IMR-90 (cell line): ENCODE data around the gene COL23A1. TPM values are rescaled to one million over a fixed set of nuclear protein-coding genes. Genes with fewer than 3 reads are reported as not detected.
A peak's percentile ranks its signal among the peaks of the same experiment; 100 is the strongest.

Experiments used
- ATAC-seq: fragments of 200-7000 bp; cut with Tn5 transposase; 2 replicates; pipeline ENCODE4 v1.9.1; 2020; ENCODE audit warnings: low read depth, mild to moderate bottlenecking, moderate library complexity
- BruUV-seq: library from RNA; stranded (reverse); fragments of 400-500 nt; replicated peaks from 2 replicates; lab custom pipeline; 2021; lab: Mats Ljungman, UMichigan
- CTCF ChIA-PET: fragments of 300-600 bp; formaldehyde crosslinking; extraction: SDS; loops from one replicate; lab custom pipeline; 2021; ENCODE audit warnings: antibody characterized with exemption; lab: Yijun Ruan, JAX
- POLR2A ChIA-PET: fragments of 300-600 bp; sonication (Branson Sonifier 250); formaldehyde crosslinking; loops from one replicate; lab custom pipeline; 2022; ENCODE audit warnings: antibody characterized with exemption; ENCODE audit not compliant: unreplicated experiment; lab: Charles Lee
- DNase-seq: peaks from one replicate; pipeline ENCODE4 v3.0.0; 2013
- H2AFZ ChIP-seq: replicated peaks from 2 replicates; pipeline ENCODE3; 2013; ENCODE audit warnings: low read length, mild to moderate bottlenecking; ENCODE audit not compliant: poor library complexity
- H2AK5ac ChIP-seq: 2 replicates; pipeline ENCODE4 v1.6.1; 2013; ENCODE audit warnings: low read depth, low read length, inconsistent platforms
- H2AK9ac ChIP-seq: replicated peaks from 2 replicates; pipeline ENCODE3; 2013; ENCODE audit warnings: mild to moderate bottlenecking, low read depth, low read length, moderate library complexity; ENCODE audit not compliant: poor library complexity
- H2BK120ac ChIP-seq: 2 replicates; pipeline ENCODE4 v1.6.1; 2013; ENCODE audit warnings: low read depth, low read length, inconsistent platforms
- H2BK15ac ChIP-seq: 3 replicates; pipeline ENCODE4 v1.6.1; 2013; ENCODE audit warnings: low read depth, low read length, inconsistent platforms
- H2BK20ac ChIP-seq: 2 replicates; pipeline ENCODE4 v1.6.1; 2013; ENCODE audit warnings: low read depth, mild to moderate bottlenecking, inconsistent platforms, low read length, moderate library complexity
- H2BK5ac ChIP-seq: 2 replicates; pipeline ENCODE4 v1.6.1; 2013; ENCODE audit warnings: mild to moderate bottlenecking, low read depth, low read length, inconsistent platforms; ENCODE audit not compliant: poor library complexity, severe bottlenecking
- H3K14ac ChIP-seq: replicated peaks from 2 replicates; pipeline ENCODE4 v1.6.1; 2013; ENCODE audit warnings: low read depth, low read length, inconsistent platforms
- H3K18ac ChIP-seq: 2 replicates; pipeline ENCODE4 v1.6.1; 2013; ENCODE audit warnings: low read depth, low read length, control low read depth
- H3K23ac ChIP-seq: 2 replicates; pipeline ENCODE4 v1.6.1; 2013; ENCODE audit warnings: low read depth, low read length, inconsistent platforms
- H3K27ac ChIP-seq: 2 replicates; pipeline ENCODE4 v1.5.1; 2013; ENCODE audit warnings: mild to moderate bottlenecking, control low read depth, low read length; ENCODE audit not compliant: insufficient read depth
- H3K27me3 ChIP-seq: 2 replicates; pipeline ENCODE4 v1.6.1; 2013; ENCODE audit warnings: low read length; ENCODE audit not compliant: control insufficient read depth, insufficient read depth
- H3K36me3 ChIP-seq: 2 replicates; pipeline ENCODE4 v1.6.1; 2013; ENCODE audit warnings: low read length, mixed read lengths; ENCODE audit not compliant: control insufficient read depth, insufficient read depth
- H3K4ac ChIP-seq: 2 replicates; pipeline ENCODE4 v1.6.1; 2013; ENCODE audit warnings: low read depth, low read length, inconsistent platforms
- H3K4me1 ChIP-seq: 2 replicates; pipeline ENCODE4 v1.6.1; 2013; ENCODE audit warnings: low read length, mixed read lengths; ENCODE audit not compliant: control insufficient read depth, insufficient read depth
- H3K4me2 ChIP-seq: 2 replicates; pipeline ENCODE4 v1.6.1; 2013; ENCODE audit warnings: low read depth, mild to moderate bottlenecking, control low read depth, low read length, moderate library complexity
- H3K4me3 ChIP-seq: 2 replicates; pipeline ENCODE4 v1.5.1; 2013; ENCODE audit warnings: low read depth, mild to moderate bottlenecking, control low read depth, low read length, moderate library complexity; ENCODE audit not compliant: insufficient read depth
- H3K56ac ChIP-seq: 2 replicates; pipeline ENCODE4 v1.6.1; 2013; ENCODE audit warnings: low read length, inconsistent platforms; ENCODE audit not compliant: insufficient read depth; ENCODE audit errors: extremely low read depth
- H3K79me1 ChIP-seq, 2 experiments: 2 replicates each; pipeline ENCODE4 v1.6.1; 2013; ENCODE audit warnings: low read length in 2 of 2, inconsistent platforms in 1 of 2, low read depth in 1 of 2
- H3K9ac ChIP-seq: 2 replicates; pipeline ENCODE4 v1.6.1; 2013; ENCODE audit warnings: low read depth, low read length, control low read depth
- H3K9me1 ChIP-seq: 2 replicates; pipeline ENCODE4 v1.6.1; 2013; ENCODE audit warnings: low read length, inconsistent platforms; ENCODE audit not compliant: insufficient read depth
- H3K9me3 ChIP-seq: 2 replicates; pipeline ENCODE4 v1.6.1; 2013; ENCODE audit warnings: low read length; ENCODE audit not compliant: control insufficient read depth, insufficient read depth
- H4K20me1 ChIP-seq: 2 replicates; pipeline ENCODE4 v1.6.1; 2013; ENCODE audit warnings: low read length, inconsistent platforms; ENCODE audit not compliant: insufficient read depth
- H4K5ac ChIP-seq: 2 replicates; pipeline ENCODE4 v1.6.1; 2013; ENCODE audit warnings: mild to moderate bottlenecking, low read depth, low read length, control low read depth
- H4K8ac ChIP-seq, 2 experiments: 2 replicates each; pipeline ENCODE4 v1.6.1; 2013; ENCODE audit warnings: low read depth in 2 of 2, low read length in 2 of 2, control low read depth in 1 of 2, inconsistent platforms in 1 of 2
- H4K91ac ChIP-seq: 2 replicates; pipeline ENCODE4 v1.6.1; 2013; ENCODE audit warnings: low read depth, low read length, inconsistent platforms; ENCODE audit not compliant: insufficient read depth
- RCOR1 ChIP-seq: IDR thresholded peaks from 2 replicates; pipeline ENCODE4 v1.6.1; 2012; ENCODE audit warnings: mild to moderate bottlenecking, low read length, improper control_type of control experiment; ENCODE audit not compliant: insufficient replicate concordance
- WGBS, 2 experiments: methylation state at CpG; one replicate each; pipeline versions ENCODE4 v1.1.5 to v1.1.7; 2013; ENCODE audit warnings: missing lambda C conversion rate in 2 of 2; ENCODE audit not compliant: insufficient read length in 1 of 2; ENCODE audit errors: extremely low coverage in 2 of 2; 5-methylcytosine and 5-hydroxymethylcytosine counted together
- dilution Hi-C: fragments of 300-500 bp; cut with HindIII; formaldehyde crosslinking; loops from one replicate; pipeline ENCODE4 v1.14.3; 2018; ENCODE audit warnings: low sequenced_read_pairs; ENCODE audit not compliant: unreplicated experiment
- in situ Hi-C: fragments of 300-500 bp; cut with MboI; formaldehyde crosslinking; loops from 3 replicates; pipeline ENCODE4 v1.14.3; 2019; ENCODE audit warnings: low sequenced_read_pairs, inconsistent platforms, mixed read lengths
- intact Hi-C: fragments of 100-400 bp; cut with micrococcal nuclease; formaldehyde crosslinking; loops from 2 replicates; pipeline ENCODE4 v1.10.0; 2022
- polyA plus RNA-seq, 3 experiments: library from polyadenylated mRNA; depleted of rRNA; stranded (reverse); fragments of >200 nt; gene quantifications; 2 replicates each; pipeline ENCODE4 v1.2.3, GENCODE V29; 2012; ENCODE audit warnings: low replicate concordance in 1 of 3
- total RNA-seq: library from RNA; depleted of rRNA; stranded (reverse); fragments of >200 nt; gene quantifications from 2 replicates; pipeline ENCODE4 v1.2.3, GENCODE V29; 2012
- TF ChIP-seq, protein P1 (sequence below): conservative IDR thresholded peaks from 2 replicates; pipeline ENCODE4 v1.5.1; 2012; ENCODE audit warnings: mild to moderate bottlenecking, low read depth, low read length, improper control_type of control experiment

The COL23A1 gene
- total and polyA plus RNA-seq, 2 of the 4 experiments (the other 2 are of a cell fraction): not detected

DNA sequence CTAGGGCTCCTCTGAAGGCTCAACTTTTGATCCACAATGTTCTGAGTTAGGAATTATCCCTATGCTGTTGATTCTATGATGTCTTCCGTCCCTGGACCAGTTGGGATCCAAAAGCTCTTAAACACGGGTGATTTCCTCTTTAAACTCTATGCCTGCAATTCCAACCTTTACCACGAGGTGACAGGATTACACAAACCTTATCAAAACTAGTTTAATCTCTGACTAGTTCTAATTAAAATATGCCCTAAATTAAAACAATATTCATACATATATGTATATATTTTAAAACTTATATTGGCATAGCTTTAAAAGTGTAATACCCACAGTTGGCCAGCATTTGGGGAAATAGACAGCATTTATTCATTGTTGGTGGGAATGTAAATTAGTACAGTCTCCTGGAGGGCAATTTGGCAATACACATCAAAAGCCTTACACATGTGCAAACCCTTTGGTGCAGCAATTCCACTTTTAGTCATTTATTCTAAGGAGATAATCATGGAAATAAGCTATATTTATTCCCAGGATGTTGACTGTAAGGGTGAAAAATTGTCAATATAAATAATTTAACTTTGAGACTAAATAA lies 306.0 kb downstream of the COL23A1 start:
- Histone ChIP-seq H4K91ac (no peak overlapping the region), H3K27me3 (no peaks in the 10 kb centered on the region; the same call in 1 of the 2 replicates), H2AK9ac (no peak overlapping the region), H2BK20ac (no peak overlapping the region), H3K4me1 (no peaks in the 10 kb centered on the region), H3K18ac (no peak overlapping the region), H2AFZ (no peak overlapping the region), H2AK5ac (no peak overlapping the region), H4K5ac (no peak overlapping the region), H3K4me2 (no peak overlapping the region), H2BK15ac (no peak overlapping the region), H3K4ac (no peak overlapping the region), H3K56ac (no peak overlapping the region), H3K27ac (no peak overlapping the region), H3K36me3 (no peaks in the 10 kb centered on the region), H4K20me1 (no peaks in the 10 kb centered on the region), H3K9me3 (peaks cover 6% of the 10 kb centered on the region), H3K14ac (no peak overlapping the region), H2BK120ac (no peak overlapping the region), H3K9ac (no peak overlapping the region), H3K9me1 (no peaks in the 10 kb centered on the region), H2BK5ac (no peak overlapping the region), H3K79me1 (no peaks in the 10 kb centered on the region), H3K23ac (no peak overlapping the region), H4K8ac (no peak overlapping the region), H3K4me3 (no peak overlapping the region)
- in situ Hi-C loops: loop anchor here (5.0 to 25.0 kb wide), 2 partner anchors 268 to 1203 kb away; no protein-coding TSS in a partner anchor
- CTCF ChIA-PET: interaction anchor here (1.7 kb wide), 1 partner anchor 267 kb away, joined by 5 read pairs; no protein-coding TSS in a partner anchor
- DNase-seq (peak; percentile 3), ATAC-seq (no peak)
- WGBS, 2 experiments: no CpG with 5 or more reads among the region's 3 CpGs
- no TSS peak for BruUV-seq
- TF ChIP-seq, protein P1, sequence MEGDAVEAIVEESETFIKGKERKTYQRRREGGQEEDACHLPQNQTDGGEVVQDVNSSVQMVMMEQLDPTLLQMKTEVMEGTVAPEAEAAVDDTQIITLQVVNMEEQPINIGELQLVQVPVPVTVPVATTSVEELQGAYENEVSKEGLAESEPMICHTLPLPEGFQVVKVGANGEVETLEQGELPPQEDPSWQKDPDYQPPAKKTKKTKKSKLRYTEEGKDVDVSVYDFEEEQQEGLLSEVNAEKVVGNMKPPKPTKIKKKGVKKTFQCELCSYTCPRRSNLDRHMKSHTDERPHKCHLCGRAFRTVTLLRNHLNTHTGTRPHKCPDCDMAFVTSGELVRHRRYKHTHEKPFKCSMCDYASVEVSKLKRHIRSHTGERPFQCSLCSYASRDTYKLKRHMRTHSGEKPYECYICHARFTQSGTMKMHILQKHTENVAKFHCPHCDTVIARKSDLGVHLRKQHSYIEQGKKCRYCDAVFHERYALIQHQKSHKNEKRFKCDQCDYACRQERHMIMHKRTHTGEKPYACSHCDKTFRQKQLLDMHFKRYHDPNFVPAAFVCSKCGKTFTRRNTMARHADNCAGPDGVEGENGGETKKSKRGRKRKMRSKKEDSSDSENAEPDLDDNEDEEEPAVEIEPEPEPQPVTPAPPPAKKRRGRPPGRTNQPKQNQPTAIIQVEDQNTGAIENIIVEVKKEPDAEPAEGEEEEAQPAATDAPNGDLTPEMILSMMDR: peak; percentile 36; the same call in 1 of the 2 replicates
- no peak for TF ChIP-seq RCOR1
- intact Hi-C loops: loop anchor here (1.0 to 5.0 kb wide), 3 partner anchors 267 to 1208 kb away; partner anchors contain the start of gene COL23A1
- dilution Hi-C loops: no loop called here
- POLR2A ChIA-PET: no interaction called here
